Rectal smooth muscle tissue (tissue), 1 donor: ENCODE data around the gene IL16.

Experiments
- H3K27ac ChIP-seq: one replicate; pipeline ENCODE4 v1.7.0; 2013; ENCODE audit warnings: low read depth, low read length, inconsistent platforms
- H3K27me3 ChIP-seq: one replicate; pipeline ENCODE4 v1.7.0; 2013; ENCODE audit warnings: low read length; ENCODE audit not compliant: control insufficient read depth, insufficient read depth
- H3K36me3 ChIP-seq: one replicate; pipeline ENCODE4 v1.7.0; 2013; ENCODE audit warnings: low read length; ENCODE audit not compliant: control insufficient read depth, insufficient read depth
- H3K4me1 ChIP-seq: one replicate; pipeline ENCODE4 v1.7.0; 2013; ENCODE audit warnings: low read length; ENCODE audit not compliant: control insufficient read depth, insufficient read depth
- H3K4me3 ChIP-seq: one replicate; pipeline ENCODE4 v1.7.0; 2013; ENCODE audit warnings: low read length
- H3K9ac ChIP-seq: one replicate; pipeline ENCODE4 v1.7.0; 2013; ENCODE audit warnings: low read length

Gene IL16

DNA sequence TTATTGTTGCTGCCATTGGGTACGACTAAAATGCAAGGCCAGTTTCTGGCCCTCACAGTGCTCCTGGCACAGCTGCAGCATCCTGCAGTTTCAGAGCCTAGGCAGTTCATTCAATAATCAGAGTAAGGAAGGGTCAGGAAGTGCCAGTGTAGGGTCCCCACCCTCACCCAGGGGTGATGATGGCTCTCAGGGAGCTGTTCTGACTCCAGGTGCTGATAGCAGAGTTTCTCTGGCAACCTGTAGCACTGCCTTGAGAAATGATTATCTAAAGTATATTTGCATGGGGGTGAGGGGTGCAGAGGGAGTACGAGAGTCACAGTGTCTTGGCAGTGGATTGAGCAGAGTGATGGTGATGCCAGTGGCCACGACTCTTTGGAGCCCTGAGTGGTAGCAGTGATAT is 15.5 kb upstream of the IL16 start:
- no peak overlapping the region for H3K27ac ChIP-seq
- peaks cover 3% of the 10 kb centered on the region for H3K4me1 ChIP-seq
- no peak overlapping the region for H3K4me3 ChIP-seq
- H3K36me3 ChIP-seq: no peaks in the 10 kb centered on the region
- H3K27me3 ChIP-seq: peaks cover 4% of the 10 kb centered on the region
- no peak overlapping the region for H3K9ac ChIP-seq

DNA sequence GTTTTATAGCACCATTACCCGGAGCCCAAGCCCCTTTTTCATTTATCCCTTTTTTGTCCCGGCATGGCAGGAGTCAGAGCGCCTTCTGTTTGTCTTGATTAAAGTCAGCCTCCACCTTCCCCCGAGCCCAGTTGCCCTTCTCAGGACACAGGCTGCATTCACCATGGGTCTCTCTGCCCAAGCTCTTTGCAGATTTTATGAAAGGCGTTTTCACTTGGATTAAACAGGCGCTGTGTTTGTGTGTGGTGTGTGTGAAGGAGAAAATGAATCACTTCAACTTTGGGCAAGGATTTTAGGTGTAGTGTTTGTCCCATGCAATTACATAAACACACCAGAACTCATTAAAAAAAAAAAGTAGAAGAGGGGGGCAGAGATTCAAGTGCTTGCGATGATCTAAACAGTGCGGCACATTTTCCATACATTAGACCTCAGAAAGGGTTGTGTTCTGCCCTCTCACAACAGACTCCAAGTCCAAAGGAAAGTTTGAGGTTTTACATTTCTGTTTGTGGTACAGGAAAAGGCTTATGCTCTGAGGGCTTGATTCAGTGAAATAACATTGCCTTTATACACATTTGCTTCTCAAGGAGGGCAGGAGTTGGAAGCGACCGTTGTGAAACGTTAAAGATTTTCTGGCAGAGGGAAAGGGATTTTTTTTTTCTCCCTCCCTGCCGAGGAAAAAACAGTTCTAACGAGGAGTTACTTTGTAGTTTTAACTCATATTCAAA is 14.5 kb upstream of the IL16 start:
- peaks cover 3% of the 10 kb centered on the region for H3K4me1 ChIP-seq
- H3K36me3 ChIP-seq: no peaks in the 10 kb centered on the region
- peak overlapping the region; percentile 70 for H3K4me3 ChIP-seq
- H3K27me3 ChIP-seq: peaks cover 4% of the 10 kb centered on the region
- no peak overlapping the region for H3K9ac ChIP-seq
- peak overlapping the region; percentile 27 for H3K27ac ChIP-seq

DNA sequence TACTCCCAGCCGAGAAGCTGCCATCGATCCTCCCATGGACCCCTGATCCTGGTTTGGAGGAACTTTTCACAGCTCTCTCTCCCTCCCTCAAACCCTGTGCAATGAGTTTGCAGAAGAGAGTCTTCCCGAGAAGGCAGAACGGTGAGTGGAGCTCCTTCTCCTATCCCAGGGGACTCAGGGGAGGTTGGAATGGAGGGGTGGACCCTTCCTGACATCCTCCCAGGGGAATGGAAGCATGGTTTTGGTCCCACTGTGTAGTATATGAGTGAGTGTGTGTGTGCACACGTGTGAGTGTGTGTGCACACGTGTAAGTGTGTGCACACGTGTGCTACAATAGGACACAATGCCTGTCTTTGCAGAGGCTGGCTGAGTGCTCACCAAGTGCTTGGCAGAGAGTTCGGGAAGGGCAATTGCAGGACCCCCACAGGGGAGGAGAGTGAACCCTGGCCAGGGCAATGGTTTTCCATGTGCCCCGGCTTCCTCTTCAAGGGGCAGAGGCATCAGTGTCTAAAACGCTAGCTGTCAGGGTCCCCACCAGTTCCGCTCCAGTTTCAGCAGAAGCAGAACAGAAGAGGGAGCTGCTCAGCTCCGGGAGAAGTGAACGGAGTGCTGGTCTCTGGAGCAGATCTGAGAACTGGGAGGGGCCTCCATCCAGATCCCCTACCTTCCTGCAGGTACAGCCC is 13.8 kb upstream of the IL16 start:
- Histone ChIP-seq H3K4me3 (peak overlapping the region; percentile 70), H3K36me3 (no peaks in the 10 kb centered on the region), H3K4me1 (peaks cover 3% of the 10 kb centered on the region), H3K27ac (peak overlapping the region; percentile 27), H3K9ac (no peak overlapping the region), H3K27me3 (peaks cover 4% of the 10 kb centered on the region)

DNA sequence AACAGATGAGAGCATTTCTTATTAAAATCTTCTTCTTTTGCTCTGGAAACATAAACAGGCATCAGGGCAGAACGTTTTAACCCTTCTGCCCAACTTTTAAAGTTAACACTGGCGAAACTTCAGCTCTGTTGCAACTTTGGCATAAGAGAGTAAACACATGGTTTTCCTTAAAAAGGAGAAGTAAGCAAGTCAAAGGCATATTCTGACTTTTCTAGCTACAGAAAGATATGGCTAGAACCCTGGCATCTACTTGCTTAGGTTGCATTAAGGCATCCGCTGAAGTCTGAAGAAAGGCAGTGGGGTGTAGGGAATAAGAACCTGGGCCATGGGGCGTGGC is 13.3 kb upstream of the IL16 start:
- Histone ChIP-seq H3K4me3 (peak overlapping the region; percentile 70), H3K27ac (no peak overlapping the region), H3K4me1 (peaks cover 3% of the 10 kb centered on the region), H3K9ac (no peak overlapping the region), H3K27me3 (peaks cover 4% of the 10 kb centered on the region), H3K36me3 (no peaks in the 10 kb centered on the region)

DNA sequence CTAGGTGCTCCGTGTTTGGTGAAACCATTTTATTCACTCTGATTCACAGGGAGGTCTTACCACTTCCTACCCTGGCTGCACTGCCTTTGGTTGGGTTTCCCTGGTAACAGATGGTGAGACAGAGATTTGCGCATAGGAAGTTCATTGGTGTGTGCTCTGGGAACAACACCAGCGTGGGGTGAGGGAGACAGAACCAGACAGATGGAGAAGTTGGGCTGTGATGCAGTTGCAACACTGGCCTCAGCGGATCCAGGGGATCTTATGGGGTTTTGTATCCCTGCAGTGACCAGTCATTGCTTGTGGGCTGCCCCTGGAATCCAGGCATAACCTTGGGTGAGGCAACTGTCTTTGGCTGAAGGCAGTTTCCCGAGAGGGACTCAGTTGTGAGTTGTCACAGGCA is 12.5 kb upstream of the IL16 start:
- peaks cover 3% of the 10 kb centered on the region for H3K4me1 ChIP-seq
- H3K9ac ChIP-seq: no peak overlapping the region
- H3K36me3 ChIP-seq: no peaks in the 10 kb centered on the region
- peaks cover 4% of the 10 kb centered on the region for H3K27me3 ChIP-seq
- H3K4me3 ChIP-seq: no peak overlapping the region
- no peak overlapping the region for H3K27ac ChIP-seq

DNA sequence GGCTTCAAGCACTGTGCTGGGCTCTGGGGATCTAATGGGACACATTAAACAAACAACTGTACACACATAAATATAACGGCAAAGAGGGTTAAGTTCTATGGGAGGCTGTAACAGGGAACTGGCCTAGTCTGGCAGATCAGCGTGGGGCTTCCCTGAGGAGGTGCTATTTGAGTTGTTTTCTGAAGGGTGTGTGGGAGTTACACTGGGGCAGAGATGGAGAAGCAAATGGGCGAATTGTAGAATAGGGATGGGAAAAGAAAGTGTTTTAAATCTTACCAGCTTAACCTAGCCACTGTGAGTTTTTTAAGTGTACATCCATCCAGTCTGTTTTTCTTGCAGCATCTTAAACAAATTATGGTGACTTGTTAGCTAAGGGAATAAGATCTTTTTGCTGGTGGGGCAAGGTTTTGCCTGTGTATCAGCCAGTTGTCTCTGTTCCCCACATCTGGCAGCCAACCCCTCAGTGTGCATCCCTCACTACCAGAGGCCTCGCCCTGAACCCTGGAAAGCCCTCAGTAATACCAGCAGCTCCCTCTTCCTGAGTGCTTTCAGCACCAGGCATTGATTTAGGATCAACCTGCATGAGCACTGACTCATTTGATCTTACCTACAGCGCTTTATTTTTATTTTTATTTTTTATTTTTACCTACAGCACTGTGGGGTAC is 10.9 kb upstream of the IL16 start:
- H3K4me1 ChIP-seq: peaks cover 3% of the 10 kb centered on the region
- peaks cover 4% of the 10 kb centered on the region for H3K27me3 ChIP-seq
- no peak overlapping the region for H3K9ac ChIP-seq
- no peak overlapping the region for H3K4me3 ChIP-seq
- H3K27ac ChIP-seq: no peak overlapping the region
- H3K36me3 ChIP-seq: no peaks in the 10 kb centered on the region

DNA sequence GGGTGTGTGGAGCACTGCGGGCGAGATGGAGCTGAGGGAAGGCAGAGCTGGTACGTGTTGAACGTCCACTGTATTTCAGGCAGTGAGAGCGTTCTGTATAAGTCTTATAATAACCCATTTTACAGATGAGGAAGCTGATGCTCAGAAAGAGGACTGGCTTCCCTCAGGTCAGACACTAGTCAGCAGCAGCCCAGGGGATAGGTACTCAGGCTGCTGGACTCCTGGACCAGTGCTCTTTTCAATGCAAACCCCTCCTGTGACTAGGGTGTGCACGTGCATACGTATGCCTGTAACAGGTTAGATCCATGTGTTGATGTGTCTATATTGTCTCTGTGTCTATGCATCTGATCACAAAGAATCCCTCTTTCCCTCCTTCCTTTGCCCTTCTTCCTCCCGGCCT is 8.3 kb upstream of the IL16 start:
- Histone ChIP-seq H3K9ac (no peak overlapping the region), H3K4me1 (no peaks in the 10 kb centered on the region), H3K36me3 (no peaks in the 10 kb centered on the region), H3K27ac (no peak overlapping the region), H3K27me3 (no peaks in the 10 kb centered on the region), H3K4me3 (no peak overlapping the region)

DNA sequence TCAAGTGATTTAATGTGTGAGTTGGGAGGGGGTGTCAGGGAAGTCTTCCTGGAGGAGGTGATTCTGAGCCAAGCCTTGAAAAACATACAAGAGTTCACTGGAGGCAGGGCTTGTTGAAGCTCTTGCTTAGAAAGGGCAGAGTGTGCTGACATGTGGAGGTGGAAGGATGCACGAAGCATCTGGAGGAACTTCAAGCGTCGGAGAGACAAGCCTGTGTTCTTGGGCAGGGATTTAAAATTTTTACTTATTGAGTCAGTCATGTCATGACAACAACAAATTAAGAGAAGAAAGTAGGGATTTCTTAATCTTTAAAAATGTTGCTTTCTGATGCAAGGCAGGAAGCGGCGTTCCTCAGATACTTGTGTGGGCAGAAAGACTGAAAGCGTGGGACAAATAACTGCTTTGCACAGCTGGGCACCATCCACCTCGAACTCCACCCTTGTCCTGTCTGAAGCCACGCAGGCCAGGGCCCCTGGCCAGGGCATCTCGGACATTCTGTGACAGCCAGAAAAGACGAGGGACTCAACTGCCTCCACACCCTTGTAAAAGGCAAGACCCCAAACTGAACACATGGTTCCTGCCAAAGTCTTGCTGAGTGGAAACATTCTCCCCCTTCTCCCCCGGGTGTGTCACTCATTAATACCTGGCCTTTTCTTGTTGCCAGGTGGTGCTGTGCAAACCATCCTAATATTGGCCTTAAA is 6.9 kb upstream of the IL16 start:
- Histone ChIP-seq H3K36me3 (no peaks in the 10 kb centered on the region), H3K9ac (no peak overlapping the region), H3K4me1 (no peaks in the 10 kb centered on the region), H3K27me3 (no peaks in the 10 kb centered on the region), H3K27ac (peak overlapping the region; percentile 70), H3K4me3 (no peak overlapping the region)

DNA sequence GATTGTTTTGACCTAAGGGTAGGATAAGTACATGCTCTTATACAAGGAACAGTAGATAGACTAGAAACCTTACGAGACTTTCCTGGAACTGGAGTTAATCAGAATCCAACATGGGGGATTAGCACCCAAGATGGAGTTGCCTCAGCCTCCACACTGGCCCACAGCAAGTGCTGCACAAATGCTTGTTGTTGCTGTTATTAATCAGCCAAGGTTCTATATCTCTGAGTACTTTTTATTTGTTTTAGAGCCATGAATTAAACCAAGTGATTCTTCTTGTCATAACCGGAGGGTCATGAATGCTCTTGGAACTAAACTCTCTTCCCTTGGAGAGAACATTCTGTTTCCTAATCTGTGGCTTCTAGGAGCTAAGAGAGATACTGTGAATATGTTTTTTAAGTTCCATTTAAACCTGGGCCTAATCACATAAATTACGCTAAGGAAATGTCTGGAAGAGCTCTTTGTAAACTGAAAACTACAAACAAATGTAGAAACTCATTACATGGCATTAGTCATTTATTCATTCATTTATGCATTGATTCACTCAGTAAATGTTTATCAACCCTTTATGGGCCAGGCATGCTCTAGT is 5.7 kb upstream of the IL16 start:
- H3K9ac ChIP-seq: no peak overlapping the region
- no peak overlapping the region for H3K4me3 ChIP-seq
- no peaks in the 10 kb centered on the region for H3K4me1 ChIP-seq
- H3K36me3 ChIP-seq: no peaks in the 10 kb centered on the region
- H3K27me3 ChIP-seq: no peaks in the 10 kb centered on the region
- H3K27ac ChIP-seq: peak overlapping the region; percentile 70

DNA sequence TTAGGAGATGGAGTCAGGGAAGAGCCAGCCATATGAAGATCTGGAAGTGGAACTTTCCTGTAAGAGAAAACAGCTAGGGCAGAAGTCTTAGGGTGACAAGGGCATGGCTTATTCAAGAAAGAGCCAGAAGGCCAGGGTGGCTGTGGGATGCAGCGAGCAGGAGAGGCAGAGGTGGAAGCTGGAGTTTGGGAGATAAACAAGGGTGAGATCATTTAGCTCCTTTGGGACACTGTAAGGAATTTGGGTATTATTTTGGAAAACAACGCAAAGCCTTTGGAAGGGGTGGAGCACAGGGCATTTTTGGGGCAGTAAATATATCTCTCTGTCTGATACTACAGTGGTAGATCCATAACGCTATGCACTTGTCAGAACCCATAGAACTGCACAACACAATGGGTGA is 5.0 kb upstream of the IL16 start:
- no peak overlapping the region for H3K27ac ChIP-seq

DNA sequence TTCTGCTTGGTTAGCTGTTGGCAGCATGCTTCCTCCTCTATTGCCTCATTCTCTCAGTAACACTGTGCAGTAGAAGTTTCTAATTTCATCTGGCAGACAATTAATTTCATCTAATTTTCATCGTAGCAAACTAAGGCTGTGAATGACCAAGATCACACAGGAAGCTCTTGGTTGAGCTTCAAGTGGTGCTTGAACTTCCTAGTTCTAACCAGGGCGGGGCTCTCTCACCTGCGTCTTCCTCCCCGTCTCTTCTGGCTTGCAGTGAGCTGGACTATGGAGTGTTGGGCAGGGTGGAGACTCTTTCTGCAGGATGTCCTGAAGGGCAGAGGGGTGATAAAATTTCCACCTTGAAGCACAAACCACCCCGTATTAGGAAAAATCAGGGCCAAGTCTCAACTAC is 2.0 kb upstream of the IL16 start:
- H3K4me1 ChIP-seq: no peaks in the 10 kb centered on the region

More for the DNA sequence above, 5.0 kb upstream of the IL16 start:
- Histone ChIP-seq H3K27me3 (no peaks in the 10 kb centered on the region), H3K4me1 (no peaks in the 10 kb centered on the region), H3K4me3 (no peak overlapping the region), H3K9ac (no peak overlapping the region), H3K36me3 (no peaks in the 10 kb centered on the region)

DNA sequence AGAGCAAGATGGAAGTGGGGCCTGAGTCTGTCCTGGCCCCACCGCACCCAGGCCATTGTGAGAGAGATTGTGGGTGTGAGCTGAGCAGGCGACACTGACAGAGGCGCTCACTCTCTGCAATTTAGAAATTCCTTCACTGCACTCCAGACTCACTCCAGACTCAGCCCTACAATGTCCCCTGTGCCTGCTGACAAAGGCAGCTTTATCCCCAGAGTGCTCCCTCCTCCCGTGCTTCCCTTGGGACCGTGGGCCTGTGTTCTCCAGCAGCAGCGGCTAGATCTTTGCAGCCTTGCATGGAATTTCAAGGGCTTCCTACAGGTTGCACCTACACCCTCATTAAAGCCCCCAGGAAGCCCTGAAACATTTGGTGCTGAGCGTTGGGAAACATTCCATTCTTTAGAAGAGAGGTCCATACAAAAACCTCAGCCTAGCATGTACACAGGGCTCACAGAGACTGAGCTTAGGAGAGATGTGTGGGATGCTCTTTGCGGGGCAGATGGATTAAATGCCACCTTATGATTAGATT is 1.3 kb upstream of the IL16 start:
- H3K27ac ChIP-seq: no peak overlapping the region
- no peak overlapping the region for H3K4me3 ChIP-seq
- H3K36me3 ChIP-seq: no peaks in the 10 kb centered on the region
- H3K27me3 ChIP-seq: no peaks in the 10 kb centered on the region
- no peaks in the 10 kb centered on the region for H3K4me1 ChIP-seq
- no peak overlapping the region for H3K9ac ChIP-seq

More for the DNA sequence above, 2.0 kb upstream of the IL16 start:
- Histone ChIP-seq H3K27ac (no peak overlapping the region), H3K36me3 (no peaks in the 10 kb centered on the region), H3K9ac (no peak overlapping the region), H3K27me3 (no peaks in the 10 kb centered on the region), H3K4me3 (no peak overlapping the region)
